Parathyroid adenoma (tissue), 2 donors: ENCODE data around the gene PRUNE1.

ENCODE experiments used
- H2AFZ ChIP-seq: fragments of 300-600 bp; sonication (generic); one replicate; pipeline ENCODE4 v1.7.0; 2017; ENCODE audit warnings: antibody characterized with exemption, mild to moderate bottlenecking
- H3K27ac ChIP-seq: fragments of 300-600 bp; sonication (generic); one replicate; pipeline ENCODE4 v1.7.0; 2017
- H3K27me3 ChIP-seq: fragments of 300-600 bp; sonication (generic); one replicate; pipeline ENCODE4 v1.7.0; 2017; ENCODE audit warnings: low read length; ENCODE audit not compliant: control insufficient read depth, insufficient read depth
- H3K36me3 ChIP-seq: fragments of 300-600 bp; sonication (generic); one replicate; pipeline ENCODE4 v1.7.0; 2017; ENCODE audit warnings: low read length; ENCODE audit not compliant: control insufficient read depth, insufficient read depth
- H3K4me1 ChIP-seq: fragments of 300-600 bp; sonication (generic); one replicate; pipeline ENCODE4 v1.7.0; 2017; ENCODE audit warnings: control low read depth
- H3K4me2 ChIP-seq: fragments of 300-600 bp; sonication (generic); one replicate; pipeline ENCODE4 v1.7.0; 2017; ENCODE audit warnings: low read length
- H3K4me3 ChIP-seq: fragments of 300-600 bp; sonication (generic); one replicate; pipeline ENCODE4 v1.7.0; 2017; ENCODE audit warnings: low read depth, low read length
- H3K79me2 ChIP-seq: fragments of 300-600 bp; sonication (generic); one replicate; pipeline ENCODE4 v1.7.0; 2017; ENCODE audit warnings: control low read depth
- H3K9ac ChIP-seq: fragments of 300-600 bp; sonication (generic); one replicate; pipeline ENCODE4 v1.7.0; 2017; ENCODE audit warnings: mild to moderate bottlenecking
- H3K9me3 ChIP-seq: fragments of 300-600 bp; sonication (generic); one replicate; pipeline ENCODE4 v1.7.0; 2017; ENCODE audit warnings: low read length; ENCODE audit not compliant: control insufficient read depth
- CTCF ChIP-seq: fragments of 300-600 bp; sonication (generic); IDR thresholded peaks from one replicate; pipeline ENCODE4 v1.7.0; 2017; ENCODE audit warnings: antibody characterized with exemption, mild to moderate bottlenecking
- donor health status: primary hyperparathyroidism.

The PRUNE1 gene

DNA sequence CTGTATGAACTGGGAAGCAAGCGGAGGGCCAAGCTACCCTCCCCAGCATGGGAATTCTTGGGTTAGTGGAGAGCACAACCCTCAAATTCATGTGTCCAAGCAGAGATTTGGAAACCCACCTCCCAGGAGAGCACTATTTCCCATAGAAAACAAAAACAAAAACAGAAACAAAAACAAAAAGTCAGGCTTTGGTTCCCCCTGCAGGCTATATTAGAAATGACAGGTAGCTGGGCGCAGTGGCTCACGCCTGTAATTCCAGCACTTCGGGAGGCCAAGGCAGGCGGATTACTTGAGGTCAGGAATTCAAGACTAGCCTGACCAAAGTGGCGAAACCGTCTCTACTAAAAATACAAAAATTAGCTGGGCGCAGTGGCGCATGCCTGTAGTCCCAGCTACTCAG, 12.4 kb upstream of the PRUNE1 start:
- no peak overlapping the region for H3K4me3 ChIP-seq
- no peaks in the 10 kb centered on the region for H3K9me3 ChIP-seq
- H3K79me2 ChIP-seq: no peaks in the 10 kb centered on the region
- H3K27me3 ChIP-seq: no peaks in the 10 kb centered on the region
- H3K9ac ChIP-seq: no peak overlapping the region
- H3K4me1 ChIP-seq: no peaks in the 10 kb centered on the region
- H3K36me3 ChIP-seq: no peaks in the 10 kb centered on the region
- TF ChIP-seq CTCF: peak; percentile 67
- H3K27ac ChIP-seq: no peak overlapping the region
- no peak overlapping the region for H2AFZ ChIP-seq
- no peak overlapping the region for H3K4me2 ChIP-seq

GRCh38 chr1:150997126-150997872, 10.9 kb upstream of the PRUNE1 start:
- TF ChIP-seq CTCF: no peak
- Histone ChIP-seq H3K9ac (no peak overlapping the region), H3K4me1 (no peaks in the 10 kb centered on the region), H3K27ac (no peak overlapping the region), H3K4me3 (no peak overlapping the region), H3K36me3 (no peaks in the 10 kb centered on the region), H3K79me2 (no peaks in the 10 kb centered on the region), H3K9me3 (no peaks in the 10 kb centered on the region), H2AFZ (no peak overlapping the region), H3K27me3 (no peaks in the 10 kb centered on the region), H3K4me2 (no peak overlapping the region)

- no peaks in the 10 kb centered on the region for H3K27me3 ChIP-seq
- H3K4me2 ChIP-seq: no peak overlapping the region
- TF ChIP-seq CTCF: no peak
- no peak overlapping the region for H3K27ac ChIP-seq
- no peaks in the 10 kb centered on the region for H3K4me1 ChIP-seq
- H3K9me3 ChIP-seq: no peaks in the 10 kb centered on the region
- H3K4me3 ChIP-seq: no peak overlapping the region
- H3K79me2 ChIP-seq: no peaks in the 10 kb centered on the region
- H3K36me3 ChIP-seq: no peaks in the 10 kb centered on the region
- H3K9ac ChIP-seq: no peak overlapping the region
- H2AFZ ChIP-seq: no peak overlapping the region
Measured at GRCh38 chr1:150997949-150998348, 10.3 kb upstream of the PRUNE1 start.

- Histone ChIP-seq H3K4me2 (no peak overlapping the region), H3K36me3 (no peaks in the 10 kb centered on the region), H3K27me3 (no peaks in the 10 kb centered on the region), H3K27ac (no peak overlapping the region), H3K4me1 (no peaks in the 10 kb centered on the region), H2AFZ (no peak overlapping the region), H3K79me2 (peaks cover 3% of the 10 kb centered on the region), H3K4me3 (no peak overlapping the region), H3K9me3 (no peaks in the 10 kb centered on the region), H3K9ac (no peak overlapping the region)
- no peak for TF ChIP-seq CTCF
Measured at GRCh38 chr1:150999051-150999674, 9.1 kb upstream of the PRUNE1 start.

DNA sequence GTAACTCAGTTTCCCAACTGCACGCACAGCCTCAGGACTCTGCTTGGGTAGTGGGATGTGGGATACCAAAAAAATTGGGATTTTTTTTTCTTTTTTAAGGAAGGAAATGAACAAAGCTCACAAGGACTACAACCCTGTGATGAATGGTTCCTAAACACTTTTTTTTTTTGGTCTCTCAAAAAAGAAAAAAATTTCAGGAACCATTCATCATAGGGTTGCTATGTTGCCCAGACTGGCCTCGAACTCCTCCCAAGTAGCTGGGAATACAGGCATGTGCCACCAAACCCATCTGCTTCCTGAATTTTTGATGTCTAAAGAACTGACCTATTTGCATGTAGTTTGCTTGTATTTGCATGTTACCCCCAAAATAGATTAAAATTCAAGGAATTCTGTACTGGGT, 8.3 kb upstream of the PRUNE1 start:
- no peak for TF ChIP-seq CTCF
- Histone ChIP-seq H3K27me3 (no peaks in the 10 kb centered on the region), H3K4me1 (no peaks in the 10 kb centered on the region), H3K4me3 (no peak overlapping the region), H3K36me3 (no peaks in the 10 kb centered on the region), H2AFZ (no peak overlapping the region), H3K9me3 (no peaks in the 10 kb centered on the region), H3K4me2 (no peak overlapping the region), H3K27ac (no peak overlapping the region), H3K9ac (no peak overlapping the region), H3K79me2 (peaks cover 5% of the 10 kb centered on the region)
